K562 (cell line): ENCODE measurements around the gene RGS12. TPM values are rescaled to one million over a fixed set of nuclear protein-coding genes. Genes with fewer than 3 reads are reported as not detected.

ENCODE experiments used
- ATAC-seq: fragments of 200-7000 bp; cut with Tn5 transposase; 3 replicates; pipeline ENCODE4 v1.9.1; 2020; ENCODE audit warnings: moderate library complexity
- BruUV-seq: library from RNA; stranded (reverse); fragments of 400-500 nt; replicated peaks from 2 replicates; lab custom pipeline; 2021; lab: Mats Ljungman, UMichigan
- CTCF ChIA-PET: fragments of 300-600 bp; formaldehyde crosslinking; extraction: SDS; loops from one replicate; lab custom pipeline; 2021; ENCODE audit warnings: low intra/inter-chr PET ratio; lab: Yijun Ruan, JAX
- POLR2A ChIA-PET: fragments of 300-600, 350-650 bp; sonication (Branson Sonifier 250); formaldehyde crosslinking; extraction: SDS; loops from one replicate; lab custom pipeline; 2021; ENCODE audit warnings: antibody characterized with exemption, inconsistent platforms; lab: Yijun Ruan, JAX
- DNase-seq, 4 experiments: peaks; one replicate each; pipeline versions ENCODE4 v3.0.0 to v3.0.0-alpha.2; 2011 to 2018; ENCODE audit warnings: low spot score in 3 of 4, mixed read lengths in 3 of 4; ENCODE audit errors: extremely low read depth in 1 of 4
- FAIRE-seq: peaks from 2 replicates; lab custom pipeline; 2011; peaks lifted over from hg19 to GRCh38; lab: Jason Lieb, UNC
- H2AFZ ChIP-seq: 2 replicates; pipeline ENCODE4 v1.6.0; 2011; ENCODE audit warnings: low read depth, low read length, control low read depth, inconsistent platforms
- H3K27ac ChIP-seq: fragments of 200-600 bp; 3 replicates; pipeline ENCODE4 v1.8.0; 2011; ENCODE audit warnings: low read depth, mild to moderate bottlenecking, control low read depth, inconsistent platforms, low read length, moderate library complexity, mixed read lengths; ENCODE audit errors: extremely low read depth
- H3K27me3 ChIP-seq, 2 experiments: fragments of 300-600 bp in 1 of 2; 2 replicates in 1 of 2; 3 replicates in 1 of 2; pipeline versions ENCODE4 v1.6.0 to v1.8.0; 2011; ENCODE audit warnings: inconsistent platforms in 2 of 2, low read length in 2 of 2, mild to moderate bottlenecking in 1 of 2, mixed read lengths in 1 of 2, moderate library complexity in 1 of 2; ENCODE audit not compliant: control insufficient read depth in 2 of 2, insufficient read depth in 2 of 2
- H3K36me3 ChIP-seq: fragments of 300-600 bp; 3 replicates; pipeline ENCODE4 v1.8.0; 2011; ENCODE audit warnings: mild to moderate bottlenecking, low read length, inconsistent platforms; ENCODE audit not compliant: control insufficient read depth, insufficient read depth
- H3K4me1 ChIP-seq, 2 experiments: fragments of 200-600 bp in 1 of 2; replicated peaks in 1 of 2; 2 replicates in 1 of 2; 3 replicates in 1 of 2; pipeline versions ENCODE4 v1.5.1 to v1.8.0; 2011; ENCODE audit warnings: inconsistent platforms in 2 of 2, low read length in 2 of 2, mild to moderate bottlenecking in 1 of 2, mixed read lengths in 1 of 2, moderate library complexity in 1 of 2; ENCODE audit not compliant: control insufficient read depth in 2 of 2, insufficient read depth in 2 of 2
- H3K4me2 ChIP-seq: 2 replicates; pipeline ENCODE4 v1.6.1; 2011; ENCODE audit warnings: low read length, control low read depth, inconsistent platforms, mixed read lengths; ENCODE audit not compliant: insufficient read depth
- H3K4me3 ChIP-seq: fragments of 200-600 bp; sonication (generic), shearing (Covaris generic); 2 replicates; pipeline ENCODE4 v1.5.1; 2016; ENCODE audit warnings: control low read depth, inconsistent platforms
- H3K79me2 ChIP-seq: fragments of 200-600 bp; 3 replicates; pipeline ENCODE4 v1.8.0; 2011; ENCODE audit warnings: low read length, inconsistent platforms; ENCODE audit not compliant: control insufficient read depth, insufficient read depth
- H3K9ac ChIP-seq, 2 experiments: 2 replicates each; pipeline versions ENCODE4 v1.6.0 to v1.6.1; 2011; ENCODE audit warnings: low read depth in 2 of 2, low read length in 2 of 2, control low read depth in 1 of 2, inconsistent platforms in 1 of 2, mild to moderate bottlenecking in 1 of 2, mixed read lengths in 1 of 2; ENCODE audit not compliant: insufficient read depth in 1 of 2
- H3K9me1 ChIP-seq: one replicate; pipeline ENCODE4 v1.6.0; 2011; ENCODE audit warnings: inconsistent platforms, mild to moderate bottlenecking, low read length, moderate library complexity; ENCODE audit not compliant: control insufficient read depth, insufficient read depth
- H3K9me3 ChIP-seq: replicated peaks from 2 replicates; pipeline ENCODE4 v1.5.1; 2011; ENCODE audit warnings: low read depth, low read length, inconsistent platforms; ENCODE audit not compliant: control insufficient read depth, insufficient read depth
- H4K20me1 ChIP-seq: replicated peaks from 2 replicates; pipeline ENCODE4 v1.6.1; 2011; ENCODE audit warnings: low read length, inconsistent platforms, mixed read lengths; ENCODE audit not compliant: control insufficient read depth, insufficient read depth
- MAX ChIP-seq: sonication (generic); formaldehyde crosslinking; IDR thresholded peaks from 2 replicates; pipeline ENCODE4 v1.9.0; 2022; ENCODE audit warnings: mild to moderate bottlenecking, missing genetic modification reagents
- NFE2 ChIP-seq: IDR thresholded peaks from 2 replicates; pipeline ENCODE4 v1.6.1; 2014; ENCODE audit warnings: antibody characterized with exemption, low read depth
- WGBS: fragments of 100-300 bp; shearing (Covaris generic); methylation state at CpG from one replicate; pipeline ENCODE4 v1.1.6; 2016; ENCODE audit warnings: low coverage, mixed read lengths; ENCODE audit not compliant: insufficient coverage; ENCODE audit errors: missing lambda C conversion rate; 5-methylcytosine and 5-hydroxymethylcytosine counted together
- in situ Hi-C: fragments of 300-500 bp; cut with MboI; formaldehyde crosslinking; loops from 4 replicates; pipeline ENCODE4 v1.15.0; 2018; ENCODE audit warnings: inconsistent platforms, mixed read lengths
- intact Hi-C: fragments of 100-400 bp; cut with micrococcal nuclease; formaldehyde crosslinking; loops from 2 replicates; pipeline ENCODE4 v1.14.2; 2022
- polyA plus RNA-seq, 8 experiments: library from polyadenylated mRNA; depleted of rRNA in 4 of 8; stranded (reverse) in 5 of 8; unstranded in 3 of 8; fragments of >200 nt; fragmentation: Nextera tagmentation in 2 of 8; fragmentation: Illumina TruSeq in 1 of 8; extraction: Ambion mirVana in 2 of 8; extraction: Trizol in 1 of 8; gene quantifications; 2 replicates each; pipeline versions ENCODE4 v1.2.1 to v1.2.3, GENCODE V29; 2011 to 2014; ENCODE audit warnings: inconsistent platforms in 1 of 8, missing spikeins in 1 of 8
- total RNA-seq, 7 experiments: library from RNA; depleted of rRNA in 6 of 7; stranded (reverse); fragments of >200 nt in 6 of 7; fragmentation: Illumina TruSeq in 2 of 7; extraction: Trizol in 2 of 7; gene quantifications; 2 replicates each; pipeline versions ENCODE4 v1.2.1 to v1.2.3, GENCODE V29; 2011 to 2021; ENCODE audit warnings: low replicate concordance in 1 of 7
- TF ChIP-seq, protein P1 (sequence below): fragments of 450-650 bp; IDR thresholded peaks from 2 replicates; pipeline ENCODE4 v1.6.1; 2018; ENCODE audit not compliant: partially characterized antibody

The RGS12 gene
- total and polyA plus RNA-seq, 9 of the 15 experiments (the other 6 are each of a cell fraction or from before 2014, with no cell fraction given): 0.30 to 8.8 (median 5.5) TPM

DNA sequence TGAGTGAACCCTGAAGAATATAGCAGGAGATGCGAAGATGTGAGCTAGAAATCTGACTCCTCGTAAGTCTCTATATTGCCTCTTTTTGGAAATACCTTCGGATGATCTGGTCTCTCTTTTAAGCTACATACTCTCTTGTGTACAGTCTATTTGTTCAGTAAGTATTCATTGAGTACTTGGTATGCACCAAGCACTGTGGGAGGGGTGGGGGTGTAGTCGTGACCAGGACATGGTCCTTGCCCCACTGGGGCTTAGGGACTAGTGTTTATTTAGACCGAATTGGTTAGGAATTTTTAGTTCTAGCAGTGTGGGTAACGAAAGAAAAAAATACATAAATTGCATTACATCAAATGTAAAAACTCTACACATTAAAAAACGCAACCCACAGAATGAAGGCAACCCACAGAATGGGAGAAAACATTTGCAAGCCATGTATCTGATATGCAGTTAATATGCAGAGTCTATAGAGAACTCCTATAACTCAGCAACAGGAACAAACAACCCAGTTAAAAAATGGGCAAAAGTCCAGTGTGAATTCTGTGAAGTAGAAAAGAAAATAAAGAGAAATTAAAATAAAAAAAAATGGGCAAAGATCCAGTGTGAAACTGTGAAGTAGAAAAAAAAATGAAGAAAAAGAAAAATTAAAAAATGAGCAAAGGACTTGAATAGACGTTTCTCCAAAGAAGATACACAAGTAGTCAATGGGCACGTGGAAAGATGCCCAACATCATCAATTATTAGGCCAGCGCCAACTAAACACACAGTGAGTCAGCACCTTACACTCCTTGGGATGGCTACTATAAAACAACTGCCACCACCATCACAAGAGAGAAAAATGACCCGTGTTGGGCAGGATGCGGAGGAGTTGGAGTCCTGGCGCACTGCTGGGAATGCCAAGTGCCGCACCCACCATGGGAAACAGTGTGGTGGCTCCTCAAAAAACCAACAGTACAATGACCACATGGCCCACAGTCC lies 43.8 kb downstream of the RGS12 start:
- no peak for FAIRE-seq
- Histone ChIP-seq H3K4me2 (no peak overlapping the region), H4K20me1 (peaks cover 9% of the 10 kb centered on the region; the same call in 1 of the 2 replicates), H3K36me3 (no peaks in the 10 kb centered on the region), H3K4me3 (no peak overlapping the region), H3K4me1 (peaks cover 0 to 10% of the 10 kb centered on the region in 2 experiments; a peak in 2 of 5 replicates), H3K79me2 (no peaks in the 10 kb centered on the region), H3K9me1 (peaks cover 2% of the 10 kb centered on the region), H3K9ac (no peak overlapping the region), H3K9me3 (no peaks in the 10 kb centered on the region), H3K27me3 (peaks cover 0 to 30% of the 10 kb centered on the region in 2 experiments; a peak in 2 of 5 replicates), H2AFZ (no peak overlapping the region), H3K27ac (no peak overlapping the region)
- 38% methylated on average over 14 of the region's 14 CpGs for WGBS
- no peak for ATAC-seq
- intact Hi-C loops (no loop called here), in situ Hi-C loops (no loop called here)
- TF ChIP-seq NFE2 (peak; percentile 9; the same call in 1 of the 2 replicates), MAX (CRISPR knock-in tag) (no peak)
- TF ChIP-seq, protein P1, sequence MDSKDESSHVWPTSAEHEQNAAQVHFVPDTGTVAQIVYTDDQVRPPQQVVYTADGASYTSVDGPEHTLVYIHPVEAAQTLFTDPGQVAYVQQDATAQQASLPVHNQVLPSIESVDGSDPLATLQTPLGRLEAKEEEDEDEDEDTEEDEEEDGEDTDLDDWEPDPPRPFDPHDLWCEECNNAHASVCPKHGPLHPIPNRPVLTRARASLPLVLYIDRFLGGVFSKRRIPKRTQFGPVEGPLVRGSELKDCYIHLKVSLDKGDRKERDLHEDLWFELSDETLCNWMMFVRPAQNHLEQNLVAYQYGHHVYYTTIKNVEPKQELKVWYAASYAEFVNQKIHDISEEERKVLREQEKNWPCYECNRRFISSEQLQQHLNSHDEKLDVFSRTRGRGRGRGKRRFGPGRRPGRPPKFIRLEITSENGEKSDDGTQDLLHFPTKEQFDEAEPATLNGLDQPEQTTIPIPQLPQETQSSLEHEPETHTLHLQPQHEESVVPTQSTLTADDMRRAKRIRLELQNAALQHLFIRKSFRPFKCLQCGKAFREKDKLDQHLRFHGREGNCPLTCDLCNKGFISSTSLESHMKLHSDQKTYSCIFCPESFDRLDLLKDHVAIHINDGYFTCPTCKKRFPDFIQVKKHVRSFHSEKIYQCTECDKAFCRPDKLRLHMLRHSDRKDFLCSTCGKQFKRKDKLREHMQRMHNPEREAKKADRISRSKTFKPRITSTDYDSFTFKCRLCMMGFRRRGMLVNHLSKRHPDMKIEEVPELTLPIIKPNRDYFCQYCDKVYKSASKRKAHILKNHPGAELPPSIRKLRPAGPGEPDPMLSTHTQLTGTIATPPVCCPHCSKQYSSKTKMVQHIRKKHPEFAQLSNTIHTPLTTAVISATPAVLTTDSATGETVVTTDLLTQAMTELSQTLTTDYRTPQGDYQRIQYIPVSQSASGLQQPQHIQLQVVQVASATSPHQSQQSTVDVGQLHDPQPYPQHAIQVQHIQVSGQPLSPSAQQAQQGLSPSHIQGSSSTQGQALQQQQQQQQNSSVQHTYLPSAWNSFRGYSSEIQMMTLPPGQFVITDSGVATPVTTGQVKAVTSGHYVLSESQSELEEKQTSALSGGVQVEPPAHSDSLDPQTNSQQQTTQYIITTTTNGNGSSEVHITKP: peak; percentile 39
- ChIA-PET POLR2A (interaction anchor here (0.8 kb wide), 1 partner anchor 1199 kb away, joined by 3 read pairs; no protein-coding TSS in a partner anchor), CTCF (no interaction called here)
- no peak for DNase-seq
- BruUV-seq: no TSS peak
